ENCODE results near the gene PER2.

The PER2 gene

DNA sequence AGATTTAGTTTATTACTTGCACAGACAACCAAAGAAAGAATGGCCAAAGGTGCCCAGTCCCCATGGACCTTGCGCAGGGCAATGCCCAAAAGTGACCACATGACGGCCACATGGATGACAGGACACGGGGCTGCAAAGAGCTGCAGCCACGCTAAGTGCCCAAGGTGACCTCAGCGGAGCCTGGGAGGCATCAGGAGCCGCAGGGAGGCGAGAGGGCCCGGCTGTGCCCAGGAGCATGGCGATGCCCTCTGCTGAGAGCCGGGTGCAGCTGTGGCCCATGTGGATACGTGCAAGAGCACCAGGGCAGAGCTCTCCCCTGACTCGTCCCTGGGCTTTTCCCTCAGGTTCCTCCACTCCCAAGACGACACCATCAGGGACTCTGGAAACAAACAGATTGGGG, 63.3 kb downstream of the PER2 start:
- TF ChIP-seq ELF4 (IDR thresholded peaks at IDR 0.05), result no peak
- TF ChIP-seq FOXA1 (IDR thresholded peaks at IDR 0.05), result no peak
- TF ChIP-seq BHLHE40 (IDR thresholded peaks at IDR 0.05; ENCODE audit: borderline replicate concordance), result no peak
- no peak for TF ChIP-seq NFRKB (IDR thresholded peaks at IDR 0.05)
- TF ChIP-seq L3MBTL2 (conservative IDR thresholded peaks at IDR 0.05), result no peak
- no peak for TF ChIP-seq ZNF384 (IDR thresholded peaks at IDR 0.05)
- TF ChIP-seq LEF1 (IDR thresholded peaks at IDR 0.05; ENCODE audit: borderline replicate concordance), result no peak
- no peak for TF ChIP-seq HDGF (IDR thresholded peaks at IDR 0.05; ENCODE audit: borderline replicate concordance)
- POLR2A ChIA-PET, result no interaction called here
- no peak for DNase-seq (ENCODE audit: extremely low spot score)
- CTCF ChIA-PET, result no interaction called here

DNA sequence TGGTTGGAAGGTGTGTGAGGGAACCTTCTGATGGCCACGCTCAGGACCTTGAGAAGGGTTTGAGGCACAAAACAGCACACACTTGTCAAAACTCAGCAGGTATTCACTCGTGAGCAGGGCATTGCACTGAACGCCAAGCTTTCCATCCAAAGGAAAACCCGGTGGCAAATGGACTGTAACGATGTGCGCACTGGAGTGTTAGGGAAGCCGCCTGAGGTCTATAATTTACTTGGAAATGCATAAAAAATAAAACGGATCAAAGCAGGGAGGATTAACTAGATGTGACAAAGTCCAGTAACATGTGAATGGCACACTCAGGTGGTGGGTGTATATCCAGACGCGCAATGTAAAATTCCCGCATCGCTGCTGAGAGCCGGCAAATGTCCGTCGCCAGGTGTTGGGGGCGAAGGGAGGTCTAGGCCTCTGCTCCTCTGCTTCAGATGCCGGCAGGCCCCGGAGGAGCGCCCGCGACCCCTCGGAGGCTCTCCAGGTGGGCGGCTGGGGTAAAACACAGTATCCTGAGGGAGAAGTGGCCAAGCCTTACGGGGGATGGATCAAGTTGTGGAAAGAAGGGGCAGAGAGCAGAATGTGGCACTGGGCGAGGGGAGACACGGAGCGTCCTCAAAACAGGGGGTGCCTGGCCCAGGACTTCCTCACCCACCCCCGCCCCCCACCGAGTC, 63.9 kb downstream of the PER2 start:
- ChIA-PET POLR2A (no interaction called here), CTCF (no interaction called here)
- TF ChIP-seq FOXA1 (IDR thresholded peaks at IDR 0.05), result no peak
- TF ChIP-seq CTBP1 (IDR thresholded peaks at IDR 0.05; ENCODE audit: borderline replicate concordance), result no peak
- no peak for TF ChIP-seq SP1 (IDR thresholded peaks at IDR 0.05)
- TF ChIP-seq FOXM1 (IDR thresholded peaks at IDR 0.05; ENCODE audit: borderline replicate concordance), result no peak
- TF ChIP-seq ELF4 (IDR thresholded peaks at IDR 0.05), result no peak
- TF ChIP-seq ARNT (IDR thresholded peaks at IDR 0.05), result no peak
- TF ChIP-seq TARDBP (IDR thresholded peaks at IDR 0.05), result no peak
- TF ChIP-seq BHLHE40 (IDR thresholded peaks at IDR 0.05; ENCODE audit: borderline replicate concordance), result no peak
- TF ChIP-seq FOXK2 (IDR thresholded peaks at IDR 0.05), result no peak
- no peak for TF ChIP-seq ZNF384 (IDR thresholded peaks at IDR 0.05)
- no peak for DNase-seq (ENCODE audit: extremely low spot score)

DNA sequence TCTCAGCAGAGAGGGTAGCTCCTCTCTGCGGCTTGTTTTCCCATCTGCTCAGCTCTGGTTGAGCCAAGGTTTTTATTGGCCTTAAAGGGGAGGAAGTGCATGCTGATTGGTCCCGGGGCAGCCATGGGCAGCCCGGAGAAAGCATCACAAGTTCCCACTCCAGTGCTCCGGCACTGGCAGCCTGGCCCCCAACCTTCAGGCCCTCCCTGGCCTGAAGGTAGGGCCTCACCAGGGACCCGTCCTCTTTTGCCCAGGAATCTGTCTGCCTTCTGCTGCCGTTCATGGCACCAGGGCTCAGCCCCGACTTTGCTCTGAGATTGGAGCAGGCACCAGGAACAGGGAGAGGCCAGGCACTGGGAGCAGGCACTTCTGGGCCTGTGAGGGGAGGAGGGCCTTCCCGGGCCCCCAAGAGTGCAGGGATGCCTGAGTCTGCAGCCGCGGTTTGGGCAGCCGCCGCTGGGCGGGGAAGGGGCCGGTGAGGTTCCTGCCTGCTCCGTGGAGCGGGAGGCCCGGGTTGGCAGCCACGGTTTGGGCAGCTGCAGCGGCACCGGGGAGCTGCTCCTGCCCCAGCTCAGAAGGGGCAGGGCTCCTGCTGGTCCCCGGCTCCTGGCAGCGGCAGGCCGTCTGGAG, 67.4 kb downstream of the PER2 start:
- DNase-seq (ENCODE audit: extremely low spot score), result no peak
- CTCF ChIA-PET, result no interaction called here
- TF ChIP-seq HDGF (IDR thresholded peaks at IDR 0.05; ENCODE audit: borderline replicate concordance) (no peak), FOXK2 (IDR thresholded peaks at IDR 0.05) (no peak), SUZ12 (IDR thresholded peaks at IDR 0.05) (no peak), NFRKB (IDR thresholded peaks at IDR 0.05) (no peak), CTBP1 (IDR thresholded peaks at IDR 0.05; ENCODE audit: borderline replicate concordance) (no peak), FOXA1 (IDR thresholded peaks at IDR 0.05) (no peak), ZNF384 (IDR thresholded peaks at IDR 0.05) (no peak), L3MBTL2 (conservative IDR thresholded peaks at IDR 0.05) (no peak), BHLHE40 (IDR thresholded peaks at IDR 0.05; ENCODE audit: borderline replicate concordance) (no peak), TARDBP (IDR thresholded peaks at IDR 0.05) (no peak), ELF4 (IDR thresholded peaks at IDR 0.05) (no peak), LEF1 (IDR thresholded peaks at IDR 0.05; ENCODE audit: borderline replicate concordance) (no peak), SP1 (IDR thresholded peaks at IDR 0.05) (no peak), ARNT (IDR thresholded peaks at IDR 0.05) (no peak), FOXM1 (IDR thresholded peaks at IDR 0.05; ENCODE audit: borderline replicate concordance) (no peak)
- TF ChIP-seq, protein P1, sequence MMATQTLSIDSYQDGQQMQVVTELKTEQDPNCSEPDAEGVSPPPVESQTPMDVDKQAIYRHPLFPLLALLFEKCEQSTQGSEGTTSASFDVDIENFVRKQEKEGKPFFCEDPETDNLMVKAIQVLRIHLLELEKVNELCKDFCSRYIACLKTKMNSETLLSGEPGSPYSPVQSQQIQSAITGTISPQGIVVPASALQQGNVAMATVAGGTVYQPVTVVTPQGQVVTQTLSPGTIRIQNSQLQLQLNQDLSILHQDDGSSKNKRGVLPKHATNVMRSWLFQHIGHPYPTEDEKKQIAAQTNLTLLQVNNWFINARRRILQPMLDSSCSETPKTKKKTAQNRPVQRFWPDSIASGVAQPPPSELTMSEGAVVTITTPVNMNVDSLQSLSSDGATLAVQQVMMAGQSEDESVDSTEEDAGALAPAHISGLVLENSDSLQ (IDR thresholded peaks at IDR 0.05), result no peak
- POLR2A ChIA-PET, result interaction anchor here (0.7 to 1.3 kb wide), 2 partner anchors 13 to 41 kb away, joined by 3 to 5 read pairs; no protein-coding TSS in a partner anchor

DNA sequence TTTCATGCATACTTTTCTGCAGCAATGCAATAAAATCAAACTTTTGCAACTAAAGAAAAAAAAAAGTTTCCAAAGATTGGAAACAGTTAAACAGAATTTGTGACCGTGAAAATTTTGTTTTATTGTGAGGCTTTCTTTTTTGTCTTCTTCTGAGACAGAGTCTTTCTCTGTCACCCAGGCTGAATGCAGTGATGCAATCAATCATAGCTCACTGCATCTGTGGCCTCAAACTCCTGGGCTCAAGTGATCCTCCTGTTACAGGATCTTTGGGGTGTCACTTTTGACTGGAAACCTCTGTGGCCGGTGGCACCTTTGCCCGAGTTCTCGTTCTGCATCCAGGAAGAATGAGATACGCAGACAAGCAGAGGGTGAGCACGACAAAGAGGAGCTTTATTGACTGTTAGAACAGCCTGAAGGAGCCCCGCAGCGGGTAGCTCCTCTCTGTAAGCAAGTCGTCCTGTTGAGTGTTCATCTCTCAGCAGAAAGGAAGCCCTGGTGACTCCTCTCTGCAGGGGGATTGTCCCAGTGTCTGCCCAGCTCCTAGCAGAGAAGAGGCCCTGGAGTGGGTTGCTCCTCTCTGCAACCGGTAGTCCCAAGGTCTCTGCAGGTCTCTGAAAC, 68.0 kb downstream of the PER2 start:
- POLR2A ChIA-PET, result interaction anchor here (0.7 to 1.3 kb wide), 3 partner anchors 14 to 40 kb away, joined by 3 to 5 read pairs (median 3); partner anchors contain the start of gene ILKAP
- DNase-seq (ENCODE audit: extremely low spot score), result no peak
- CTCF ChIA-PET, result no interaction called here
- TF ChIP-seq TARDBP (IDR thresholded peaks at IDR 0.05) (no peak), FOXA1 (IDR thresholded peaks at IDR 0.05) (no peak), SP1 (IDR thresholded peaks at IDR 0.05) (no peak), NFRKB (IDR thresholded peaks at IDR 0.05) (no peak), FOXM1 (IDR thresholded peaks at IDR 0.05; ENCODE audit: borderline replicate concordance) (no peak), ELF4 (IDR thresholded peaks at IDR 0.05) (no peak), LEF1 (IDR thresholded peaks at IDR 0.05; ENCODE audit: borderline replicate concordance) (no peak), L3MBTL2 (conservative IDR thresholded peaks at IDR 0.05) (no peak), SUZ12 (IDR thresholded peaks at IDR 0.05) (no peak), BHLHE40 (IDR thresholded peaks at IDR 0.05; ENCODE audit: borderline replicate concordance) (no peak), ARNT (IDR thresholded peaks at IDR 0.05) (no peak), HDGF (IDR thresholded peaks at IDR 0.05; ENCODE audit: borderline replicate concordance) (no peak), ZNF384 (IDR thresholded peaks at IDR 0.05) (no peak), CTBP1 (IDR thresholded peaks at IDR 0.05; ENCODE audit: borderline replicate concordance) (no peak), FOXK2 (IDR thresholded peaks at IDR 0.05) (no peak)
- TF ChIP-seq, protein P1 (IDR thresholded peaks at IDR 0.05), result no peak

DNA sequence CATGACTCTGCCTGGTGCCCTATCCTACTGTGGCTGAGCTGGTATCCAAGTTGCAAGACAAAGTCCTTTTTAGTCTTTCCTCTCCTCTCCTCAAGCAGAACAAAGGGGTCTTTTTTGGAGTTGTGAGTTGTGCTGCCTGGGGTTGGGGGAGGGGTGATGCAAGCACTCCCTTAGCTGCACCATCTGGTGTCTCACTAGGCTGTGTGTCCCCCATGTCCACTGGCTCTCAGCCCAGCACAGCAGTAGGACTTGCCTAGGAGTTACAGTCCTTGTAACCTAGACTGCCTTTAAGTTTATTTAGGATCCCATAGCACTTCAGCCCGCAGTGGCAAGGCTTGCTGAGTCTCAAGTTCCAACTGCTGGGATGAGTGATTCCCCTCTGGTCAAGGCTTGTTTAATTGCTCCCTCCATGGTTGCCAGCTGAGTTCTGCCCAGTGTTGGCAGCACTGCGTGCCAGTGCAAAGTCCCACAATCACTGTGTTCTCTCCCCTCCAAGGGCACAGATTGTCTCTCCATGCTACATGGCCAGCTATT, 71.7 kb downstream of the PER2 start:
- ChIA-PET POLR2A (interaction anchor here (1.1 kb wide), 1 partner anchor 15 kb away, joined by 4 read pairs; no protein-coding TSS in a partner anchor), CTCF (no interaction called here)
- DNase-seq (ENCODE audit: extremely low spot score), result no peak
- TF ChIP-seq ARNT (IDR thresholded peaks at IDR 0.05), result no peak
- TF ChIP-seq L3MBTL2 (conservative IDR thresholded peaks at IDR 0.05), result no peak
- TF ChIP-seq FOXK2 (IDR thresholded peaks at IDR 0.05), result no peak
- TF ChIP-seq SP1 (IDR thresholded peaks at IDR 0.05), result no peak
- no peak for TF ChIP-seq SUZ12 (IDR thresholded peaks at IDR 0.05)
- TF ChIP-seq NFRKB (IDR thresholded peaks at IDR 0.05), result no peak
- no peak for TF ChIP-seq CTBP1 (IDR thresholded peaks at IDR 0.05; ENCODE audit: borderline replicate concordance)
- TF ChIP-seq, protein P1 (IDR thresholded peaks at IDR 0.05), result no peak
- TF ChIP-seq ZNF384 (IDR thresholded peaks at IDR 0.05), result no peak
- TF ChIP-seq FOXA1 (IDR thresholded peaks at IDR 0.05), result no peak
- no peak for TF ChIP-seq LEF1 (IDR thresholded peaks at IDR 0.05; ENCODE audit: borderline replicate concordance)
- TF ChIP-seq FOXM1 (IDR thresholded peaks at IDR 0.05; ENCODE audit: borderline replicate concordance), result no peak
- no peak for TF ChIP-seq ELF4 (IDR thresholded peaks at IDR 0.05)
- TF ChIP-seq HDGF (IDR thresholded peaks at IDR 0.05; ENCODE audit: borderline replicate concordance), result no peak
- TF ChIP-seq BHLHE40 (IDR thresholded peaks at IDR 0.05; ENCODE audit: borderline replicate concordance), result no peak

Data from HEK293T (cell line).